IMR-90 (cell line): ENCODE measurements around the gene ISM2. TPM values are rescaled to one million over a fixed set of nuclear protein-coding genes. Genes with fewer than 3 reads are reported as not detected.

Experiments
- ATAC-seq: fragments of 200-7000 bp; cut with Tn5 transposase; 2 replicates; pipeline ENCODE4 v1.9.1; 2020; ENCODE audit warnings: low read depth, mild to moderate bottlenecking, moderate library complexity
- BruUV-seq: library from RNA; stranded (reverse); fragments of 400-500 nt; replicated peaks from 2 replicates; lab custom pipeline; 2021; lab: Mats Ljungman, UMichigan
- CTCF ChIA-PET: fragments of 300-600 bp; formaldehyde crosslinking; extraction: SDS; loops from one replicate; lab custom pipeline; 2021; ENCODE audit warnings: antibody characterized with exemption; lab: Yijun Ruan, JAX
- POLR2A ChIA-PET: fragments of 300-600 bp; sonication (Branson Sonifier 250); formaldehyde crosslinking; loops from one replicate; lab custom pipeline; 2022; ENCODE audit warnings: antibody characterized with exemption; ENCODE audit not compliant: unreplicated experiment; lab: Charles Lee
- DNase-seq: peaks from one replicate; pipeline ENCODE4 v3.0.0; 2013
- H2AFZ ChIP-seq: replicated peaks from 2 replicates; pipeline ENCODE3; 2013; ENCODE audit warnings: low read length, mild to moderate bottlenecking; ENCODE audit not compliant: poor library complexity
- H2AK5ac ChIP-seq: 2 replicates; pipeline ENCODE4 v1.6.1; 2013; ENCODE audit warnings: low read depth, low read length, inconsistent platforms
- H2AK9ac ChIP-seq: replicated peaks from 2 replicates; pipeline ENCODE3; 2013; ENCODE audit warnings: mild to moderate bottlenecking, low read depth, low read length, moderate library complexity; ENCODE audit not compliant: poor library complexity
- H2BK120ac ChIP-seq: 2 replicates; pipeline ENCODE4 v1.6.1; 2013; ENCODE audit warnings: low read depth, low read length, inconsistent platforms
- H2BK15ac ChIP-seq: 3 replicates; pipeline ENCODE4 v1.6.1; 2013; ENCODE audit warnings: low read depth, low read length, inconsistent platforms
- H2BK20ac ChIP-seq: 2 replicates; pipeline ENCODE4 v1.6.1; 2013; ENCODE audit warnings: low read depth, mild to moderate bottlenecking, inconsistent platforms, low read length, moderate library complexity
- H2BK5ac ChIP-seq: 2 replicates; pipeline ENCODE4 v1.6.1; 2013; ENCODE audit warnings: mild to moderate bottlenecking, low read depth, low read length, inconsistent platforms; ENCODE audit not compliant: poor library complexity, severe bottlenecking
- H3K14ac ChIP-seq: replicated peaks from 2 replicates; pipeline ENCODE4 v1.6.1; 2013; ENCODE audit warnings: low read depth, low read length, inconsistent platforms
- H3K18ac ChIP-seq: 2 replicates; pipeline ENCODE4 v1.6.1; 2013; ENCODE audit warnings: low read depth, low read length, control low read depth
- H3K23ac ChIP-seq: 2 replicates; pipeline ENCODE4 v1.6.1; 2013; ENCODE audit warnings: low read depth, low read length, inconsistent platforms
- H3K27ac ChIP-seq: 2 replicates; pipeline ENCODE4 v1.5.1; 2013; ENCODE audit warnings: mild to moderate bottlenecking, control low read depth, low read length; ENCODE audit not compliant: insufficient read depth
- H3K27me3 ChIP-seq: 2 replicates; pipeline ENCODE4 v1.6.1; 2013; ENCODE audit warnings: low read length; ENCODE audit not compliant: control insufficient read depth, insufficient read depth
- H3K36me3 ChIP-seq: 2 replicates; pipeline ENCODE4 v1.6.1; 2013; ENCODE audit warnings: low read length, mixed read lengths; ENCODE audit not compliant: control insufficient read depth, insufficient read depth
- H3K4ac ChIP-seq: 2 replicates; pipeline ENCODE4 v1.6.1; 2013; ENCODE audit warnings: low read depth, low read length, inconsistent platforms
- H3K4me1 ChIP-seq: 2 replicates; pipeline ENCODE4 v1.6.1; 2013; ENCODE audit warnings: low read length, mixed read lengths; ENCODE audit not compliant: control insufficient read depth, insufficient read depth
- H3K4me2 ChIP-seq: 2 replicates; pipeline ENCODE4 v1.6.1; 2013; ENCODE audit warnings: low read depth, mild to moderate bottlenecking, control low read depth, low read length, moderate library complexity
- H3K4me3 ChIP-seq: 2 replicates; pipeline ENCODE4 v1.5.1; 2013; ENCODE audit warnings: low read depth, mild to moderate bottlenecking, control low read depth, low read length, moderate library complexity; ENCODE audit not compliant: insufficient read depth
- H3K56ac ChIP-seq: 2 replicates; pipeline ENCODE4 v1.6.1; 2013; ENCODE audit warnings: low read length, inconsistent platforms; ENCODE audit not compliant: insufficient read depth; ENCODE audit errors: extremely low read depth
- H3K79me1 ChIP-seq, 2 experiments: 2 replicates each; pipeline ENCODE4 v1.6.1; 2013; ENCODE audit warnings: low read length in 2 of 2, inconsistent platforms in 1 of 2, low read depth in 1 of 2
- H3K9ac ChIP-seq: 2 replicates; pipeline ENCODE4 v1.6.1; 2013; ENCODE audit warnings: low read depth, low read length, control low read depth
- H3K9me1 ChIP-seq: 2 replicates; pipeline ENCODE4 v1.6.1; 2013; ENCODE audit warnings: low read length, inconsistent platforms; ENCODE audit not compliant: insufficient read depth
- H3K9me3 ChIP-seq: 2 replicates; pipeline ENCODE4 v1.6.1; 2013; ENCODE audit warnings: low read length; ENCODE audit not compliant: control insufficient read depth, insufficient read depth
- H4K20me1 ChIP-seq: 2 replicates; pipeline ENCODE4 v1.6.1; 2013; ENCODE audit warnings: low read length, inconsistent platforms; ENCODE audit not compliant: insufficient read depth
- H4K5ac ChIP-seq: 2 replicates; pipeline ENCODE4 v1.6.1; 2013; ENCODE audit warnings: mild to moderate bottlenecking, low read depth, low read length, control low read depth
- H4K8ac ChIP-seq, 2 experiments: 2 replicates each; pipeline ENCODE4 v1.6.1; 2013; ENCODE audit warnings: low read depth in 2 of 2, low read length in 2 of 2, control low read depth in 1 of 2, inconsistent platforms in 1 of 2
- H4K91ac ChIP-seq: 2 replicates; pipeline ENCODE4 v1.6.1; 2013; ENCODE audit warnings: low read depth, low read length, inconsistent platforms; ENCODE audit not compliant: insufficient read depth
- BHLHE40 ChIP-seq: fragments of 150-350 bp; IDR thresholded peaks from 2 replicates; pipeline ENCODE4 v1.6.1; 2016; ENCODE audit warnings: mild to moderate bottlenecking, low read depth, low read length
- CEBPB ChIP-seq: IDR thresholded peaks from 2 replicates; pipeline ENCODE4 v1.6.1; 2012; ENCODE audit warnings: low read depth, low read length, improper control_type of control experiment
- CHD1 ChIP-seq: IDR thresholded peaks from 2 replicates; pipeline ENCODE4 v1.6.1; 2012; ENCODE audit warnings: low read depth, low read length, improper control_type of control experiment
- CTCF ChIP-seq: conservative IDR thresholded peaks from 2 replicates; pipeline ENCODE4 v1.5.1; 2012; ENCODE audit warnings: mild to moderate bottlenecking, low read depth, low read length, improper control_type of control experiment
- ELK1 ChIP-seq: fragments of 150-350 bp; IDR thresholded peaks from 2 replicates; pipeline ENCODE4 v1.6.1; 2016; ENCODE audit warnings: low read depth, mild to moderate bottlenecking, low read length, moderate library complexity, borderline replicate concordance
- FOS ChIP-seq: fragments of 150-350 bp; IDR thresholded peaks from 2 replicates; pipeline ENCODE4 v1.6.1; 2016; ENCODE audit warnings: low read depth, low read length
- MAFK ChIP-seq: IDR thresholded peaks from 2 replicates; pipeline ENCODE4 v1.6.1; 2012; ENCODE audit warnings: low read depth, low read length, improper control_type of control experiment
- MAZ ChIP-seq: IDR thresholded peaks from 2 replicates; pipeline ENCODE4 v1.6.1; 2012; ENCODE audit warnings: low read depth, mild to moderate bottlenecking, low read length, improper control_type of control experiment, moderate library complexity, borderline replicate concordance
- MXI1 ChIP-seq: IDR thresholded peaks from 2 replicates; pipeline ENCODE4 v1.6.1; 2012; ENCODE audit warnings: low read depth, mild to moderate bottlenecking, low read length, moderate library complexity, borderline replicate concordance
- NFE2L2 ChIP-seq: fragments of 150-350 bp; IDR thresholded peaks from 2 replicates; pipeline ENCODE4 v1.6.1; 2016; ENCODE audit warnings: low read depth, mild to moderate bottlenecking, low read length
- POLR2A ChIP-seq: IDR thresholded peaks from 2 replicates; pipeline ENCODE4 v1.6.1; 2012; ENCODE audit warnings: mild to moderate bottlenecking, low read depth, low read length
- RAD21 ChIP-seq: IDR thresholded peaks from 2 replicates; pipeline ENCODE4 v1.6.1; 2012; ENCODE audit warnings: low read length, improper control_type of control experiment
- RCOR1 ChIP-seq: IDR thresholded peaks from 2 replicates; pipeline ENCODE4 v1.6.1; 2012; ENCODE audit warnings: mild to moderate bottlenecking, low read length, improper control_type of control experiment; ENCODE audit not compliant: insufficient replicate concordance
- RFX5 ChIP-seq: IDR thresholded peaks from 2 replicates; pipeline ENCODE4 v1.8.0; 2012; ENCODE audit warnings: low read depth, mild to moderate bottlenecking, low read length, moderate library complexity
- SMC3 ChIP-seq: fragments of 150-350 bp; IDR thresholded peaks from 2 replicates; pipeline ENCODE4 v1.6.1; 2016; ENCODE audit warnings: low read depth, mild to moderate bottlenecking, antibody characterized with exemption, low read length, moderate library complexity
- USF2 ChIP-seq: fragments of 150-350 bp; IDR thresholded peaks from 2 replicates; pipeline ENCODE4 v1.6.1; 2017; ENCODE audit warnings: mild to moderate bottlenecking, antibody characterized with exemption, low read length, low read depth
- WGBS, 2 experiments: methylation state at CpG; one replicate each; pipeline versions ENCODE4 v1.1.5 to v1.1.7; 2013; ENCODE audit warnings: missing lambda C conversion rate in 2 of 2; ENCODE audit not compliant: insufficient read length in 1 of 2; ENCODE audit errors: extremely low coverage in 2 of 2; 5-methylcytosine and 5-hydroxymethylcytosine counted together
- dilution Hi-C: fragments of 300-500 bp; cut with HindIII; formaldehyde crosslinking; loops from one replicate; pipeline ENCODE4 v1.14.3; 2018; ENCODE audit warnings: low sequenced_read_pairs; ENCODE audit not compliant: unreplicated experiment
- in situ Hi-C: fragments of 300-500 bp; cut with MboI; formaldehyde crosslinking; loops from 3 replicates; pipeline ENCODE4 v1.14.3; 2019; ENCODE audit warnings: low sequenced_read_pairs, inconsistent platforms, mixed read lengths
- intact Hi-C: fragments of 100-400 bp; cut with micrococcal nuclease; formaldehyde crosslinking; loops from 2 replicates; pipeline ENCODE4 v1.10.0; 2022
- polyA plus RNA-seq, 3 experiments: library from polyadenylated mRNA; depleted of rRNA; stranded (reverse); fragments of >200 nt; gene quantifications; 2 replicates each; pipeline ENCODE4 v1.2.3, GENCODE V29; 2012; ENCODE audit warnings: low replicate concordance in 1 of 3
- total RNA-seq: library from RNA; depleted of rRNA; stranded (reverse); fragments of >200 nt; gene quantifications from 2 replicates; pipeline ENCODE4 v1.2.3, GENCODE V29; 2012

Gene ISM2
- total and polyA plus RNA-seq, 2 of the 4 experiments (the other 2 are of a cell fraction): under 0.01 to 0.12 TPM

GRCh38 chr14:77495334-77495733 is 3.3 kb downstream of the ISM2 start:
- no peak overlapping the region for H2BK5ac ChIP-seq
- TF ChIP-seq ELK1 (no peak), RFX5 (no peak), RAD21 (no peak), USF2 (no peak), MAFK (no peak), SMC3 (no peak), RCOR1 (no peak), CEBPB (no peak), FOS (no peak), CHD1 (no peak), CTCF (no peak), NFE2L2 (no peak), POLR2A (no peak), MXI1 (no peak), MAZ (no peak), BHLHE40 (no peak)
- CTCF ChIA-PET: no interaction called here
- H3K27ac ChIP-seq: no peak overlapping the region
- no peak overlapping the region for H3K23ac ChIP-seq
- no TSS peak for BruUV-seq
- H3K9ac ChIP-seq: no peak overlapping the region
- WGBS, 2 experiments: no CpG with 5 or more reads among the region's 7 CpGs
- H2AK9ac ChIP-seq: no peak overlapping the region
- H3K56ac ChIP-seq: no peak overlapping the region
- H2BK20ac ChIP-seq: no peak overlapping the region
- no peaks in the 10 kb centered on the region for H4K20me1 ChIP-seq
- no peak for ATAC-seq
- no peak overlapping the region for H3K4ac ChIP-seq
- no peaks in the 10 kb centered on the region for H3K79me1 ChIP-seq
- in situ Hi-C loops (no loop called here), dilution Hi-C loops (no loop called here), intact Hi-C loops (no loop called here)
- H2BK15ac ChIP-seq: no peak overlapping the region
- no peak overlapping the region for H3K18ac ChIP-seq
- H3K4me3 ChIP-seq: no peak overlapping the region
- no peak for DNase-seq
- POLR2A ChIA-PET: no interaction called here
- no peaks in the 10 kb centered on the region for H3K9me3 ChIP-seq
- H4K5ac ChIP-seq: no peak overlapping the region
- H2AK5ac ChIP-seq: no peak overlapping the region
- no peak overlapping the region for H2BK120ac ChIP-seq
- no peaks in the 10 kb centered on the region for H3K4me1 ChIP-seq
- no peak overlapping the region for H2AFZ ChIP-seq
- H3K14ac ChIP-seq: no peak overlapping the region
- H3K36me3 ChIP-seq: no peaks in the 10 kb centered on the region
- H3K9me1 ChIP-seq: no peaks in the 10 kb centered on the region
- peaks cover 30% of the 10 kb centered on the region for H3K27me3 ChIP-seq
- no peak overlapping the region for H4K8ac ChIP-seq
- no peak overlapping the region for H3K4me2 ChIP-seq
- no peak overlapping the region for H4K91ac ChIP-seq
